HTR-8/SVneo (cell line): Measurements from ENCODE around the gene RPN2.
A peak's percentile ranks its signal among the peaks of the same experiment; 100 is the strongest.

ENCODE experiments used
- DNase-seq: peaks from one replicate; pipeline ENCODE4 v3.0.0; 2011; ENCODE audit warnings: low spot score, mixed read lengths; ENCODE audit not compliant: insufficient read length
- FAIRE-seq: peaks from 2 replicates; lab custom pipeline; 2011; peaks lifted over from hg19 to GRCh38; lab: Jason Lieb, UNC

RPN2 gene

GRCh38 chr20:37283530-37284195 lies 104.5 kb downstream of the RPN2 start:
- FAIRE-seq = peak; percentile 67
- no peak for DNase-seq

- FAIRE-seq (no peak), DNase-seq (no peak)
Observed at GRCh38 chr20:37284691-37285161, 105.6 kb downstream of the RPN2 start.

- FAIRE-seq = no peak
- DNase-seq = no peak
Observed at GRCh38 chr20:37285664-37286374, 106.7 kb downstream of the RPN2 start.

GRCh38 chr20:37288091-37288490 lies 109.0 kb downstream of the RPN2 start:
- FAIRE-seq = no peak

DNA sequence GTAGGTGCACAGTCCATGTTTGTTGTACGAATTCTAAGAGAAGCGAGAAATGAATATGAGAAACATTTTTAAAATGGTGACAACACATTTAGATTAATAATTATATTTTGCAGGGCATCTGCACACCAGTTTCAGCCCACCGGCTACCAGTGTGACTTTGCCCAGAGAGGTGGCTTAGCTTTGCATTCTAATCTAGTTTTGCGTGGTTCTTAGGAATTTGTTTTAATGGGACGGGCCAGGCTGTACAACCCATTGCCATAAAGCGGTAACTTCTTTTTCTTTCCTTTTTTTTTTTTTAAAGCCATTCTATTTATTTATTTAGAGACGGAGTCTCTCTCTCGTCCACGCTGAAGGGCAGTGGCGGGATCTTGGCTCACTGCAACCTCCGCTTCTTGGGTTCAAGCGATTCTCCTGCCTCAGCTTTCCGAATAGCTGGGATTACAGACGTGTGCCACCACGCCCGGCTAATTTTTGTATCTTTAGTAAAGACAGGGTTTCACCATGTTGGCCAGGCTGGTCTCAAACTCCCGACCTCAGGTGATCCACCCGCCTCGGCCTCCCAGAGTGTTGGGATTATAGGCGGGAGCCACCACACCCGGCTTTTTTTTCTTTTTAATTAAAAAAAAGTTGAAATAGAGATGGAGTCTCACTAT lies 111.2 kb downstream of the RPN2 start:
- DNase-seq (no peak), FAIRE-seq (no peak)

More at GRCh38 chr20:37288091-37288490, 109.0 kb downstream of the RPN2 start:
- no peak for DNase-seq
